Activated T-cell treated with anti-CD3 and anti-CD28 coated beads for 1 hour (primary cell): ENCODE measurements around the gene RSBN1.

Experiments
- DNase-seq: peaks from one replicate; pipeline ENCODE4 v3.0.0-alpha.2; 2020; ENCODE audit warnings: low read depth

RSBN1 gene

GRCh38 chr1:113812661-113813135, 422 bp upstream of the RSBN1 start:
- no peak for DNase-seq

- DNase-seq: peak; percentile 9
Measured at GRCh38 chr1:113811156-113811887, 954 bp downstream of the RSBN1 start.

GRCh38 chr1:113809670-113810602, 2.3 kb downstream of the RSBN1 start:
- no peak for DNase-seq

- no peak for DNase-seq
Measured at GRCh38 chr1:113808450-113809195, 3.7 kb downstream of the RSBN1 start.

GRCh38 chr1:113805639-113806038, 6.6 kb downstream of the RSBN1 start:
- DNase-seq: no peak

- no peak for DNase-seq
Measured at GRCh38 chr1:113805256-113805531, 7.1 kb downstream of the RSBN1 start.

GRCh38 chr1:113804421-113805255, 7.6 kb downstream of the RSBN1 start:
- DNase-seq: no peak

GRCh38 chr1:113802367-113803007, 9.8 kb downstream of the RSBN1 start:
- no peak for DNase-seq

GRCh38 chr1:113800487-113800886, 11.8 kb downstream of the RSBN1 start:
- DNase-seq: no peak

GRCh38 chr1:113797472-113797871, 14.8 kb downstream of the RSBN1 start:
- no peak for DNase-seq

GRCh38 chr1:113793878-113794834, 18.1 kb downstream of the RSBN1 start:
- DNase-seq: no peak

- no peak for DNase-seq
Measured at GRCh38 chr1:113792986-113793385, 19.3 kb downstream of the RSBN1 start.

- no peak for DNase-seq
Measured at GRCh38 chr1:113792471-113792870, 19.8 kb downstream of the RSBN1 start.

- no peak for DNase-seq
Measured at GRCh38 chr1:113788802-113789201, 23.5 kb downstream of the RSBN1 start.

GRCh38 chr1:113787663-113788062, 24.6 kb downstream of the RSBN1 start:
- DNase-seq: no peak

GRCh38 chr1:113786069-113786468, 26.2 kb downstream of the RSBN1 start:
- DNase-seq: no peak

GRCh38 chr1:113784104-113784779, 28.0 kb downstream of the RSBN1 start:
- no peak for DNase-seq

GRCh38 chr1:113783254-113784103, 28.8 kb downstream of the RSBN1 start:
- DNase-seq: no peak
